Measurements from ENCODE around the gene SSC5D.

SSC5D gene

GRCh38 chr19:55500368-55500952 is 12.2 kb downstream of the SSC5D start:
- TF ChIP-seq, protein P1, sequence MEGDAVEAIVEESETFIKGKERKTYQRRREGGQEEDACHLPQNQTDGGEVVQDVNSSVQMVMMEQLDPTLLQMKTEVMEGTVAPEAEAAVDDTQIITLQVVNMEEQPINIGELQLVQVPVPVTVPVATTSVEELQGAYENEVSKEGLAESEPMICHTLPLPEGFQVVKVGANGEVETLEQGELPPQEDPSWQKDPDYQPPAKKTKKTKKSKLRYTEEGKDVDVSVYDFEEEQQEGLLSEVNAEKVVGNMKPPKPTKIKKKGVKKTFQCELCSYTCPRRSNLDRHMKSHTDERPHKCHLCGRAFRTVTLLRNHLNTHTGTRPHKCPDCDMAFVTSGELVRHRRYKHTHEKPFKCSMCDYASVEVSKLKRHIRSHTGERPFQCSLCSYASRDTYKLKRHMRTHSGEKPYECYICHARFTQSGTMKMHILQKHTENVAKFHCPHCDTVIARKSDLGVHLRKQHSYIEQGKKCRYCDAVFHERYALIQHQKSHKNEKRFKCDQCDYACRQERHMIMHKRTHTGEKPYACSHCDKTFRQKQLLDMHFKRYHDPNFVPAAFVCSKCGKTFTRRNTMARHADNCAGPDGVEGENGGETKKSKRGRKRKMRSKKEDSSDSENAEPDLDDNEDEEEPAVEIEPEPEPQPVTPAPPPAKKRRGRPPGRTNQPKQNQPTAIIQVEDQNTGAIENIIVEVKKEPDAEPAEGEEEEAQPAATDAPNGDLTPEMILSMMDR (IDR thresholded peaks at IDR 0.05; ENCODE audit: low read depth, low read length), result no peak
- Histone ChIP-seq H3K27me3 (ENCODE audit: insufficient read depth, low read depth, severe bottlenecking) (no peaks in the 10 kb centered on the region), H3K36me3 (peaks cover 5% of the 10 kb centered on the region), H3K9me3 (ENCODE audit: severe bottlenecking) (peaks cover 22% of the 10 kb centered on the region), H3K4me3 (ENCODE audit: low read depth, low read length) (no peak overlapping the region), H3K27ac (no peak overlapping the region)
- DNase-seq, result no peak

- Histone ChIP-seq H3K9me3 (ENCODE audit: severe bottlenecking) (peaks cover 22% of the 10 kb centered on the region), H3K4me3 (ENCODE audit: low read depth, low read length) (no peak overlapping the region), H3K27me3 (ENCODE audit: insufficient read depth, low read depth, severe bottlenecking) (no peaks in the 10 kb centered on the region), H3K27ac (no peak overlapping the region), H3K36me3 (peaks cover 5% of the 10 kb centered on the region)
- DNase-seq, result no peak
- TF ChIP-seq, protein P1 (IDR thresholded peaks at IDR 0.05; ENCODE audit: low read depth, low read length), result no peak
Observed at GRCh38 chr19:55502197-55502952, 14.1 kb downstream of the SSC5D start.

- DNase-seq, result no peak
- Histone ChIP-seq H3K9me3 (ENCODE audit: severe bottlenecking) (peaks cover 22% of the 10 kb centered on the region), H3K27ac (peak overlapping the region; percentile 83), H3K4me3 (ENCODE audit: low read depth, low read length) (no peak overlapping the region), H3K36me3 (peaks cover 5% of the 10 kb centered on the region), H3K27me3 (ENCODE audit: insufficient read depth, low read depth, severe bottlenecking) (no peaks in the 10 kb centered on the region)
- TF ChIP-seq, protein P1 (IDR thresholded peaks at IDR 0.05; ENCODE audit: low read depth, low read length), result no peak
Observed at GRCh38 chr19:55503157-55503501, 14.9 kb downstream of the SSC5D start.

DNA sequence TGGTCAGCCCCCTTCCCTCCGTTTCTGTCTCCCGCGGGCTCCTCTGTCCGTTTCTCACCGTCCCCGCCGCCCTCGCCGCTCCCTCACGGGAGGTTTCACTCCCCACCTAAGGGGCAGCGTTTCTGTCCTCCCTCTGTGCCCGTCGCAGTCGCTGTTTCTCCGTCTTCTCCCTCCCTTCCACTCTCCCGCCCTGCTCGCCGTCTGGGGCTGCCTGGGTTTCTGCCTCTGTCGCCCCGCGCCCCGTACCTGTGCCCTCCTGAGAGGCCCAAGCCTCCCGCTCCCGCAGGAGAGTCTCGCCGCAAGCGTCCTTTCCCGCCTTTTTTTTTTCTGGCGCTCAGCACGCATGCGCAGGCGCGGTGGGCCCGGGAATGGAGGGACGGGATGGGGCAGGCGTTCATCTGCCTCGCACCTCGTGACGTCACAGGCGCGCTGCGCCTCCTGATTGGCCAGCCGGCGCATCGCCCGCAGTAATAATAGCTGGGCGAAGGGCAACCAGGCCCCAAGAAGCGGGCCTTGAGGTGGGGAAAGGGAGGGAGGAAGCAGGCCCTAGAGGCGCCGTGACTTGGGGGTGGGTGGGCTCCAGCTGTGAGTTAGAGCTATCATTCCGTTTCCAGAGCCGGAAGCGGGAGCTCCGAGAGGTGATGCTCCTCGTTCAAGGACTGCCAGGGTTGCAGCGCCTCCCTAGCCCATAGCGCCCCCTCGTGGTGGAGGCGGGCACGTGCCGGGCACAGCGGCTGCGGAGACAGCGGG is 15.4 kb downstream of the SSC5D start:
- Histone ChIP-seq H3K4me3 (ENCODE audit: low read depth, low read length) (peak overlapping the region; percentile 50), H3K9me3 (ENCODE audit: severe bottlenecking) (peaks cover 22% of the 10 kb centered on the region), H3K27ac (peak overlapping the region; percentile 83), H3K27me3 (ENCODE audit: insufficient read depth, low read depth, severe bottlenecking) (no peaks in the 10 kb centered on the region), H3K36me3 (peaks cover 5% of the 10 kb centered on the region)
- DNase-seq, result peak; percentile 93
- TF ChIP-seq, protein P1 (IDR thresholded peaks at IDR 0.05; ENCODE audit: low read depth, low read length), result peak; percentile 90

GRCh38 chr19:55504252-55504603 is 16.0 kb downstream of the SSC5D start:
- H3K9me3 ChIP-seq (ENCODE audit: severe bottlenecking), result peaks cover 22% of the 10 kb centered on the region
- H3K36me3 ChIP-seq, result peaks cover 5% of the 10 kb centered on the region
- H3K27me3 ChIP-seq (ENCODE audit: insufficient read depth, low read depth, severe bottlenecking), result no peaks in the 10 kb centered on the region
- H3K27ac ChIP-seq, result peak overlapping the region; percentile 83; the same call in 1 of the 2 replicates
- DNase-seq, result no peak
- H3K4me3 ChIP-seq (ENCODE audit: low read depth, low read length), result no peak overlapping the region; the same call in 1 of the 2 replicates
- TF ChIP-seq, protein P1 (IDR thresholded peaks at IDR 0.05; ENCODE audit: low read depth, low read length), result no peak
